DMS 273 treated with DMSO at 0.1 percent for 48 hours (cell line): ENCODE measurements around the gene USP6NL.
A peak's percentile ranks its signal among the peaks of the same experiment; 100 is the strongest.

ENCODE experiments used
- DNase-seq: peaks from one replicate; lab custom pipeline; 2025; lab: John Stamatoyannopoulos, UW

Gene USP6NL

GRCh38 chr10:11593612-11594011 lies 17.8 kb downstream of the USP6NL start:
- no peak for DNase-seq

GRCh38 chr10:11589738-11590137 lies 21.7 kb downstream of the USP6NL start:
- DNase-seq, result no peak

GRCh38 chr10:11588873-11589574 lies 22.4 kb downstream of the USP6NL start:
- no peak for DNase-seq

GRCh38 chr10:11587722-11588259 lies 23.7 kb downstream of the USP6NL start:
- no peak for DNase-seq

GRCh38 chr10:11586170-11586569 lies 25.3 kb downstream of the USP6NL start:
- no peak for DNase-seq

- DNase-seq, result no peak
Measured at GRCh38 chr10:11581213-11581612, 30.2 kb downstream of the USP6NL start.

- no peak for DNase-seq
Measured at GRCh38 chr10:11579885-11580284, 31.6 kb downstream of the USP6NL start.

GRCh38 chr10:11578802-11579255 lies 32.6 kb downstream of the USP6NL start:
- no peak for DNase-seq

- DNase-seq, result no peak
Measured at GRCh38 chr10:11576092-11576809, 35.2 kb downstream of the USP6NL start.

- DNase-seq, result no peak
Measured at GRCh38 chr10:11573497-11573896, 38.0 kb downstream of the USP6NL start.

GRCh38 chr10:11570751-11571150 lies 40.7 kb downstream of the USP6NL start:
- no peak for DNase-seq

GRCh38 chr10:11569471-11569870 lies 42.0 kb downstream of the USP6NL start:
- no peak for DNase-seq

- no peak for DNase-seq
Measured at GRCh38 chr10:11568578-11568977, 42.9 kb downstream of the USP6NL start.

- DNase-seq, result no peak
Measured at GRCh38 chr10:11564741-11565140, 46.7 kb downstream of the USP6NL start.

GRCh38 chr10:11563936-11564335 lies 47.5 kb downstream of the USP6NL start:
- DNase-seq, result peak; percentile 49

- DNase-seq, result no peak
Measured at GRCh38 chr10:11562888-11563287, 48.6 kb downstream of the USP6NL start.

- DNase-seq, result no peak
Measured at GRCh38 chr10:11560076-11560709, 51.3 kb downstream of the USP6NL start.

GRCh38 chr10:11557967-11558366 lies 53.5 kb downstream of the USP6NL start:
- no peak for DNase-seq

GRCh38 chr10:11557513-11557912 lies 53.9 kb downstream of the USP6NL start:
- DNase-seq, result no peak

GRCh38 chr10:11555556-11555955 lies 55.9 kb downstream of the USP6NL start:
- no peak for DNase-seq

GRCh38 chr10:11553773-11554381 lies 57.6 kb downstream of the USP6NL start:
- no peak for DNase-seq

GRCh38 chr10:11551916-11552602 lies 59.4 kb downstream of the USP6NL start:
- DNase-seq, result no peak
